ENCODE data around the gene TPSG1.

DNA sequence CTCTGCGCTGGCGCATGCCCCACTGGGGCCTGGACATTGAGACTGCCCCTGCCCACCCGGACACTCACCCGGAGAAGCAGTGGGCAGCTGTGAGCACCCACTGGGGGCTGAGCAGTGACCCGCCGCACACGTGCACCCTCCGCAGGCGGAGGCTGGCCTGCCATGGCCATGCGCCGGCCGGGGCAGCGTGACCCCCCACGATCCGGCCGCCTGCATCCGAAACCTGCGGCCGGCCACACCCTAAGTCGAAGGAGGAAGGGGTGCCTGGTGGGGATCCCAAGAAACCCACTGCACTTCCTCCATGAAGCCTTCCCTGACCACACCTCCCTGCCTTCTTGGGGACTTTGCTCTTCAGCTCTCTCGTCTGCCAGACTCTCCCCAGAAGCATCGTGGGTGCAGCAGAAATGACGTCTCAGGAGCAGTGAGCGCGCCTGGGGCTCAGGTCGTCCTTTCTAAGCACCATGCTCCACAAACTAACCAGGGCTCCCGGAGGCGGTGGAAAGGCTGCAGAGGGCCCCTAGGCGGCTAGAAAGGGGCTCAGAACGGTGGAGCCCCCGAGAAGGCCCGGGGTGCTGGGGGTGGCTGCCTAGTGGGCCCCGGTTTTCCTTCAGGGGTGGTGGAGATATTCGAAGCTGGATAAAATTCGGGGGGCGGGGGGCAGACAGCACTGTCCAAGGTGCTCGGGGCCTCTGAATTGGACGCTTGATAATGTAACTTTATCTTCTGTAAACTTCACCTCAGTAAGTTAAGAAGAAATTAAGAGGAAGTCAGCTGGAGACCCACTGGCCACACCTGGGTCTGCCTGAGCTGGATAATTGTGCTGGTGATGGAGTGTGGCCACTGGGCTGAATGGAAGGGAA, 1.5 kb downstream of the TPSG1 start:
- TF ChIP-seq, protein P1, sequence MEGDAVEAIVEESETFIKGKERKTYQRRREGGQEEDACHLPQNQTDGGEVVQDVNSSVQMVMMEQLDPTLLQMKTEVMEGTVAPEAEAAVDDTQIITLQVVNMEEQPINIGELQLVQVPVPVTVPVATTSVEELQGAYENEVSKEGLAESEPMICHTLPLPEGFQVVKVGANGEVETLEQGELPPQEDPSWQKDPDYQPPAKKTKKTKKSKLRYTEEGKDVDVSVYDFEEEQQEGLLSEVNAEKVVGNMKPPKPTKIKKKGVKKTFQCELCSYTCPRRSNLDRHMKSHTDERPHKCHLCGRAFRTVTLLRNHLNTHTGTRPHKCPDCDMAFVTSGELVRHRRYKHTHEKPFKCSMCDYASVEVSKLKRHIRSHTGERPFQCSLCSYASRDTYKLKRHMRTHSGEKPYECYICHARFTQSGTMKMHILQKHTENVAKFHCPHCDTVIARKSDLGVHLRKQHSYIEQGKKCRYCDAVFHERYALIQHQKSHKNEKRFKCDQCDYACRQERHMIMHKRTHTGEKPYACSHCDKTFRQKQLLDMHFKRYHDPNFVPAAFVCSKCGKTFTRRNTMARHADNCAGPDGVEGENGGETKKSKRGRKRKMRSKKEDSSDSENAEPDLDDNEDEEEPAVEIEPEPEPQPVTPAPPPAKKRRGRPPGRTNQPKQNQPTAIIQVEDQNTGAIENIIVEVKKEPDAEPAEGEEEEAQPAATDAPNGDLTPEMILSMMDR (IDR thresholded peaks at IDR 0.05): no peak
- TF ChIP-seq POLR2A (IDR thresholded peaks at IDR 0.05): no peak

All from heart left ventricle (tissue), 13 donors.